UCSD-AML1 (cell line): ENCODE results near the gene PLCH1.

Source experiments
- DNase-seq: peaks from one replicate; lab custom pipeline; 2025; ENCODE audit not compliant: unreplicated experiment; lab: John Stamatoyannopoulos, UW

The PLCH1 gene

GRCh38 chr3:155701882-155702465, 42.9 kb downstream of the PLCH1 start:
- no peak for DNase-seq

GRCh38 chr3:155697542-155697941, 47.3 kb downstream of the PLCH1 start:
- no peak for DNase-seq

- DNase-seq: no peak
These were observed 54.0 kb downstream of the PLCH1 start for GRCh38 chr3:155690921-155691320.

- no peak for DNase-seq
These were observed 56.4 kb downstream of the PLCH1 start for GRCh38 chr3:155688481-155688880.

GRCh38 chr3:155683344-155683720, 61.5 kb downstream of the PLCH1 start:
- DNase-seq: no peak

GRCh38 chr3:155682426-155683343, 62.2 kb downstream of the PLCH1 start:
- DNase-seq: no peak

- no peak for DNase-seq
These were observed 68.5 kb downstream of the PLCH1 start for GRCh38 chr3:155676252-155676981.

GRCh38 chr3:155675094-155675493, 69.8 kb downstream of the PLCH1 start:
- DNase-seq: no peak

- no peak for DNase-seq
These were observed 71.5 kb downstream of the PLCH1 start for GRCh38 chr3:155673421-155673820.

GRCh38 chr3:155670335-155670734, 74.5 kb downstream of the PLCH1 start:
- no peak for DNase-seq

GRCh38 chr3:155667988-155668387, 76.9 kb downstream of the PLCH1 start:
- no peak for DNase-seq

GRCh38 chr3:155664925-155665695, 79.8 kb downstream of the PLCH1 start:
- DNase-seq: peak; percentile 18

- DNase-seq: no peak
These were observed 81.2 kb downstream of the PLCH1 start for GRCh38 chr3:155663467-155664212.

GRCh38 chr3:155661760-155662159, 83.1 kb downstream of the PLCH1 start:
- DNase-seq: no peak

- no peak for DNase-seq
These were observed 83.8 kb downstream of the PLCH1 start for GRCh38 chr3:155661042-155661441.

GRCh38 chr3:155658671-155659261, 86.1 kb downstream of the PLCH1 start:
- DNase-seq: no peak

- DNase-seq: no peak
These were observed 86.9 kb downstream of the PLCH1 start for GRCh38 chr3:155658006-155658405.

GRCh38 chr3:155657161-155657560, 87.7 kb downstream of the PLCH1 start:
- no peak for DNase-seq

GRCh38 chr3:155656466-155656865, 88.4 kb downstream of the PLCH1 start:
- DNase-seq: no peak
